Measurements from ENCODE around the gene BEGAIN.

DNA sequence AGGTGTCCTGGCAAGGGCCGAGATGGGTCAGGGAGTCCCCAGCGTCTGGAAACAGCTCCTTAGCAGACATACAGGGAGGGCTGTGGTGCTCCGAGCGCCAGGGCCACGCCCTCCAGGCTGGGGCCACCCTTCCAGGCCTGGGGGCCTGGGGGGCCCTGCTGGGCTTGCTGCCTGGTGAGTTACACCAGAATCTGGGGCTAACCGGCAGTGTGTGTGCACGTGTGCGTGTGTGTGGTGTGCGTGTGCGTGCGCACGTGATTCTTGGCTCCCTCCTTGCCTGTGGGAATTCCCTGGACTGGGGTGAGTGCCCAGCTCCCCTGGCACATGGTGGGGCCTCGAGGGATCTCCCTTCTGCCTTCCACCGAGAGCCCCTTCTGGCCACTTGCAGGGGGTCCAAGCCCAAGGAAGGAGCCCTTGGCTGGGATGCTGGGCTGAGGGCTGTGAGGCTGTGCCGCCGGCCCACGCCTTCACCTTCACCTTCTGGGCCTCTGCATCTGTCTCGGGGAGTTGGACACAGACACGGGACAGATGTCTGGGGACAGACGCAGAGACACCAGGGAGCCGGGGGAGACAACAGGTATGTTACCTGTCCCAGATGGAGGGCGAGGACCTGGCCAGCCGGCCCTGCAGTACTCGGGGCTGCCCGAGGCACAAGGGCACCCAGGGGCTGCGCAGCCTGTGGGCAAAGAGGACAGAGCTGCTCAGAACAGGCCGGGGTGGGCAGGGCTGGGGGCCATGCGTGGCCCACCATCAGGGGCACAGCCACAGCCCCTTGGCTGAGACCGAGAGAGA is 37.2 kb downstream of the BEGAIN start:
- TF ChIP-seq, protein P1, sequence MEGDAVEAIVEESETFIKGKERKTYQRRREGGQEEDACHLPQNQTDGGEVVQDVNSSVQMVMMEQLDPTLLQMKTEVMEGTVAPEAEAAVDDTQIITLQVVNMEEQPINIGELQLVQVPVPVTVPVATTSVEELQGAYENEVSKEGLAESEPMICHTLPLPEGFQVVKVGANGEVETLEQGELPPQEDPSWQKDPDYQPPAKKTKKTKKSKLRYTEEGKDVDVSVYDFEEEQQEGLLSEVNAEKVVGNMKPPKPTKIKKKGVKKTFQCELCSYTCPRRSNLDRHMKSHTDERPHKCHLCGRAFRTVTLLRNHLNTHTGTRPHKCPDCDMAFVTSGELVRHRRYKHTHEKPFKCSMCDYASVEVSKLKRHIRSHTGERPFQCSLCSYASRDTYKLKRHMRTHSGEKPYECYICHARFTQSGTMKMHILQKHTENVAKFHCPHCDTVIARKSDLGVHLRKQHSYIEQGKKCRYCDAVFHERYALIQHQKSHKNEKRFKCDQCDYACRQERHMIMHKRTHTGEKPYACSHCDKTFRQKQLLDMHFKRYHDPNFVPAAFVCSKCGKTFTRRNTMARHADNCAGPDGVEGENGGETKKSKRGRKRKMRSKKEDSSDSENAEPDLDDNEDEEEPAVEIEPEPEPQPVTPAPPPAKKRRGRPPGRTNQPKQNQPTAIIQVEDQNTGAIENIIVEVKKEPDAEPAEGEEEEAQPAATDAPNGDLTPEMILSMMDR (IDR thresholded peaks at IDR 0.05 in 4 of 5, conservative IDR thresholded peaks at IDR 0.05 in 1 of 5) = no peak
- TF ChIP-seq POLR2A (IDR thresholded peaks at IDR 0.05) = no peak

All from gastrocnemius medialis (tissue), 4 donors.